Duodenal mucosa (tissue), 2 donors: ENCODE measurements around the gene GARIN6.
"Not testable (repeated sequence)": the region's sequence is repeated elsewhere in the genome, so short reads cannot be mapped to it uniquely, and the experiment has no call there.

ENCODE experiments used
- H3K27ac ChIP-seq: one replicate; pipeline ENCODE4 v1.7.0; 2013; ENCODE audit warnings: low read depth, low read length
- H3K27me3 ChIP-seq, 2 donors: one replicate each; pipeline ENCODE4 v1.7.0; 2013; ENCODE audit warnings: low read length in 2 of 2, control low read depth in 1 of 2; ENCODE audit not compliant: insufficient read depth in 2 of 2, control insufficient read depth in 1 of 2
- H3K36me3 ChIP-seq, 2 donors: one replicate each; pipeline ENCODE4 v1.7.0; 2013; ENCODE audit warnings: low read length in 2 of 2, control low read depth in 1 of 2; ENCODE audit not compliant: insufficient read depth in 2 of 2, control insufficient read depth in 1 of 2
- H3K4me1 ChIP-seq, 2 donors: one replicate each; pipeline ENCODE4 v1.7.0; 2013; ENCODE audit warnings: low read length in 2 of 2, control low read depth in 1 of 2; ENCODE audit not compliant: insufficient read depth in 2 of 2, control insufficient read depth in 1 of 2
- H3K4me3 ChIP-seq, 2 donors: one replicate each; pipeline ENCODE4 v1.7.0; 2013; ENCODE audit warnings: low read length in 2 of 2, low read depth in 1 of 2
- H3K9ac ChIP-seq, 2 donors: one replicate each; pipeline ENCODE4 v1.7.0; 2013; ENCODE audit warnings: low read length in 2 of 2, low read depth in 1 of 2
- H3K9me3 ChIP-seq, 2 donors: one replicate each; pipeline ENCODE4 v1.7.0; 2013; ENCODE audit warnings: low read length in 2 of 2, control low read depth in 1 of 2; ENCODE audit not compliant: control insufficient read depth in 1 of 2

GARIN6 gene

DNA sequence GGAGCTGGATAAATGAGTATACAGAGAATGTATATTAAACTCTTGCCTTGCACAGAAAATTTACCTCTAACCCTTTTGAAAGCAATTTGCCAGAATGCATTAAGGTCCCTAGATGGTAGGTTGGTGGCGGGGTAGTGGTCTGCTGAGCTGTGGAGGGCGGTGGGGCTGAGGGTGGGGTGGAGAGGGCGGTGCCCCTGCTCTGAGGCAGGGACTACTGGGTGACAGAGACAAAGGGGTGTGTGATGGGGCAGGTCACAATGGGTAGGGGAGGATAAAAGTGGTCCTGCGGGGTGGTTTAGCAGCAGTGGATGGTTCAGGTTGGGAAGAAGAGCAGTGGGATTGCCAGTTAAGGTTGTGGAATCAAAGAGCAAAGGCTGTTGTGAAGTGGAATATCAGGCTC is at the start of gene GARIN6:
TSS of gene GARIN6 (plus strand) at position 301 of the 400 bp plus-strand sequence. CDS start 422 bp downstream, outside the sequence.
- no peaks in the 10 kb centered on the region for H3K9me3 ChIP-seq
- H3K9ac ChIP-seq: no peak within 1 kb of the TSS
- no peaks in the 10 kb centered on the region for H3K36me3 ChIP-seq

DNA sequence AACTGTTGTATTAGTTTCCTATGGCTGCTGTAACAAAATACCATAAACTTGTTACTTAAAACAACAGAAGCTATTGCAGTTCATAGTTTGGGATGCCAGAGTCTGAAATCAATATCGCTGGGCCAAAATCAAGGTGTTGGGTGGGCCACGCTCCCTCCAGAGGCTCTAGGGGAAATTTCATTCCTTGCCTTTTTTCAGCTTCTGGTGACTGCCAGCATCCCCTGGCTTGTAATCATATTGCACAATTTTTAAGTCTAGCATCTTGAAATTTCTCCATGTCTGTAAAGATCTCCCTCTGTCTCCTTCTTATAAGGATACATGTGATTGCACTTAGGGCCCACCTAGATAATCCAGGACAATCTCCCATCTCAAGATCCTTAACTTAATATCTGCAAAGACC is 48.8 kb upstream of the GARIN6 start:
- H3K36me3 ChIP-seq: no peaks in the 10 kb centered on the region

More for the DNA sequence above, at the start of gene GARIN6:
- no peaks in the 10 kb centered on the region for H3K4me1 ChIP-seq
- H3K4me3 ChIP-seq: no peak within 1 kb of the TSS
- no peaks in the 10 kb centered on the region for H3K27me3 ChIP-seq
- no peak within 1 kb of the TSS for H3K27ac ChIP-seq

DNA sequence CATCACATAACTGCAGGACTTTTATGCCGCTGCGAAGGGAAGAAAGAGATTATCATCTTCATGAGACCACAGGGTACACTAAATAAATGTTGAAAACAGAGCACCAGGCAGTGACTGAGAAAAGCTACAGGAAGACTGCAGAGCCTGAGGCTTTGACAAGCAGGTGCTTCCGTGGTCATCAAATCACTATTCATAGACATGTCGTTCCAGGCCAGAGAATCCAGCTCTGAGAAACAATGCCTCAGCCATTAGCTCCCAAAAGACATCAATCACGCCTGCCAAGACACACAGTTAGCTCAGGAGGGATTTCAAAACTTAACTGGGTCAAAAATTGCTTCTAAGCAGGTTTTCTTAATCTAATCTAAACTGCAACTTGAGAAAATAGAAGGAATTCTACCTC is 47.2 kb upstream of the GARIN6 start:
- Histone ChIP-seq H3K36me3 (no peaks in the 10 kb centered on the region), H3K9ac (no peak overlapping the region), H3K4me3 (no peak overlapping the region), H3K27me3 (no peaks in the 10 kb centered on the region), H3K9me3 (no peaks in the 10 kb centered on the region), H3K27ac (no peak overlapping the region), H3K4me1 (no peaks in the 10 kb centered on the region)

More for the DNA sequence above, 48.8 kb upstream of the GARIN6 start:
- Histone ChIP-seq H3K4me3 (no peak overlapping the region), H3K9ac (no peak overlapping the region), H3K27me3 (no peaks in the 10 kb centered on the region), H3K4me1 (no peaks in the 10 kb centered on the region), H3K27ac (no peak overlapping the region), H3K9me3 (no peaks in the 10 kb centered on the region)

- Histone ChIP-seq H3K4me3 (no peak overlapping the region), H3K27me3 (no peaks in the 10 kb centered on the region), H3K4me1 (no peaks in the 10 kb centered on the region), H3K9me3 (no peaks in the 10 kb centered on the region), H3K27ac (no peak overlapping the region), H3K36me3 (no peaks in the 10 kb centered on the region), H3K9ac (no peak overlapping the region)
These were observed 37.9 kb upstream of the GARIN6 start for GRCh38 chr12:99609455-99610181.

GRCh38 chr12:99611117-99611516 is 36.4 kb upstream of the GARIN6 start:
- Histone ChIP-seq H3K9me3 (no peaks in the 10 kb centered on the region), H3K9ac (no peak overlapping the region)

GRCh38 chr12:99611599-99611998 is 36.0 kb upstream of the GARIN6 start:
- Histone ChIP-seq H3K4me3 (no peak overlapping the region), H3K27me3 (no peaks in the 10 kb centered on the region), H3K4me1 (no peaks in the 10 kb centered on the region), H3K27ac (no peak overlapping the region), H3K36me3 (no peaks in the 10 kb centered on the region), H3K9ac (no peak overlapping the region), H3K9me3 (no peaks in the 10 kb centered on the region)

More at GRCh38 chr12:99611117-99611516, 36.4 kb upstream of the GARIN6 start:
- Histone ChIP-seq H3K4me1 (no peaks in the 10 kb centered on the region), H3K27me3 (no peaks in the 10 kb centered on the region), H3K4me3 (no peak overlapping the region), H3K36me3 (no peaks in the 10 kb centered on the region), H3K27ac (no peak overlapping the region)

- peaks cover 0 to 5% of the 10 kb centered on the region in 2 donors for H3K9me3 ChIP-seq
- H3K4me3 ChIP-seq: no peak overlapping the region
- no peak overlapping the region for H3K9ac ChIP-seq
- H3K27ac ChIP-seq: no peak overlapping the region
- H3K27me3 ChIP-seq: no peaks in the 10 kb centered on the region
- no peaks in the 10 kb centered on the region for H3K4me1 ChIP-seq
- no peaks in the 10 kb centered on the region for H3K36me3 ChIP-seq
These were observed 28.9 kb upstream of the GARIN6 start for GRCh38 chr12:99618657-99619056.

DNA sequence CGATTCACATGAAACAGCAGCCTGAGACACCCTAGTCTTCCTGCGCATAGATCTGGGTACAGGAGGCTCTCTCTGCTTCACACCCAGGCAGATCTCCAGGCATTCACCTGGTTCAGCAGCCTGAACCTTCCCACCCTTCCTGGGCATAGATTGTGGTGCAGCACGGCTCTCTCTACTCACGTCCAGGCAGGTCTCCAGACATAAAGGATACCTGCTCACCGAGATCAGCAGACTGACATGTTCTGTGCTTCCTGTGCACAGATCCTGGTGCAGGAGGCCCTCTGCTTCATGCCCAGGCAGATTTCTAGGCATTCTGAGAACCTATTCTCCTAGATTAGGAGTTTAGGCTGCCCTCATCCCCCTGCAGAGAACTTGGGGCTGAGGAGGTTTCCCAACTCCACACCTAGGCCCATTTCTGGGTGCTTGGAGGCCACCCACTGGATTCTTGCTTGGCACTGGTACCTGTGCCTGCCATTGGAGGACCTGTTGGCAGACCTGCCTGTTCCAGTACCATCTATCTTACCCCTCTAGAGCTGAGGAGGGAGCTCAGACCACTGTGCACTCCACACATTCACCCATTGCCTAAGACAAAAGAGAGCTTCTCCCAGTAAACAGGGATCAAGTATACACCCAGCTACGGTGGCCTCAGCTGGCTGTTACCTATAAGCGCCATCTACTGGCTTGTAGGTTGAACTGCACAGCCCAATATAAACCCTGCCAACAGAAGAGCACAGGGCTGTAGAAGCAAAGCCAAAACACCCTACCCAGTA is 28.0 kb upstream of the GARIN6 start:
- no peaks in the 10 kb centered on the region for H3K27me3 ChIP-seq
- H3K9ac ChIP-seq: no peak overlapping the region
- no peaks in the 10 kb centered on the region for H3K4me1 ChIP-seq
- peaks cover 0 to 5% of the 10 kb centered on the region in 2 donors for H3K9me3 ChIP-seq
- H3K27ac ChIP-seq: no peak overlapping the region
- no peak overlapping the region for H3K4me3 ChIP-seq
- no peaks in the 10 kb centered on the region for H3K36me3 ChIP-seq

GRCh38 chr12:99620159-99620479 is 27.4 kb upstream of the GARIN6 start:
- no peak overlapping the region for H3K4me3 ChIP-seq
- no peak overlapping the region for H3K27ac ChIP-seq
- H3K9ac ChIP-seq: no peak overlapping the region
- H3K9me3 ChIP-seq: peaks cover 0 to 5% of the 10 kb centered on the region in 2 donors
- no peaks in the 10 kb centered on the region for H3K4me1 ChIP-seq
- no peaks in the 10 kb centered on the region for H3K36me3 ChIP-seq
- no peaks in the 10 kb centered on the region for H3K27me3 ChIP-seq

DNA sequence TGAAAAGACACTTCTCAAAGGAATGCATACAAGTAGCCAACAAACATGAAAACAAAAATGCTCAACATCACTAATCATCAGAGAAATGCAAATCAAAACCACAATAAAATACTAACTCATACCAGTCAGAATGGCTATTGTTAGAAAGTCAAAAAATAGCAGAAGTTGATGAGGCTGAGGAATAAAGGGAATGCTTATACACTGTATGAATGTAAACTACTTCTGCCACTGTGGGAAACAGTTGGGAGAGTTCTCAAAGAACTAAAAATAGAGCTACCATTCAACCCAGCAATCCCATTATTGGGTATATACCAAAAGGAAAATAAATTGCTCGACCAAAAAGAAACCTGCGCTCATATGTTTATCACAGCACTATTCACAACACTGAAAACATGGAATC is 23.0 kb upstream of the GARIN6 start:
- not testable (repeated sequence) for H3K27me3 ChIP-seq, H3K4me1 ChIP-seq, H3K36me3 ChIP-seq, H3K9me3 ChIP-seq, H3K4me3 ChIP-seq, H3K27ac ChIP-seq, H3K9ac ChIP-seq
